Activated CD8-positive, alpha-beta memory T cell treated with anti-CD3 and anti-CD28 coated beads for 36 hours (primary cell): ENCODE results near the gene ADAM12. TPM values are rescaled to one million over a fixed set of nuclear protein-coding genes. Genes with fewer than 3 reads are reported as not detected.

Source experiments
- CTCF ChIA-PET: fragments of 350-600 bp; sonication (Branson Sonifier 250); formaldehyde crosslinking; loops from one replicate; lab custom pipeline; 2021; ENCODE audit warnings: antibody characterized with exemption; lab: Charles Lee
- POLR2A ChIA-PET: fragments of 350-600 bp; sonication (Branson Sonifier 250); formaldehyde crosslinking; loops from one replicate; lab custom pipeline; 2021; ENCODE audit warnings: antibody characterized with exemption; lab: Charles Lee
- total RNA-seq, 2 experiments: library from RNA; stranded (reverse); gene quantifications; one replicate each; pipeline ENCODE4 v1.2.3, GENCODE V29; 2021

The ADAM12 gene
- total RNA-seq, 2 experiments from 2014 or later = 0.15 to 0.32 TPM

DNA sequence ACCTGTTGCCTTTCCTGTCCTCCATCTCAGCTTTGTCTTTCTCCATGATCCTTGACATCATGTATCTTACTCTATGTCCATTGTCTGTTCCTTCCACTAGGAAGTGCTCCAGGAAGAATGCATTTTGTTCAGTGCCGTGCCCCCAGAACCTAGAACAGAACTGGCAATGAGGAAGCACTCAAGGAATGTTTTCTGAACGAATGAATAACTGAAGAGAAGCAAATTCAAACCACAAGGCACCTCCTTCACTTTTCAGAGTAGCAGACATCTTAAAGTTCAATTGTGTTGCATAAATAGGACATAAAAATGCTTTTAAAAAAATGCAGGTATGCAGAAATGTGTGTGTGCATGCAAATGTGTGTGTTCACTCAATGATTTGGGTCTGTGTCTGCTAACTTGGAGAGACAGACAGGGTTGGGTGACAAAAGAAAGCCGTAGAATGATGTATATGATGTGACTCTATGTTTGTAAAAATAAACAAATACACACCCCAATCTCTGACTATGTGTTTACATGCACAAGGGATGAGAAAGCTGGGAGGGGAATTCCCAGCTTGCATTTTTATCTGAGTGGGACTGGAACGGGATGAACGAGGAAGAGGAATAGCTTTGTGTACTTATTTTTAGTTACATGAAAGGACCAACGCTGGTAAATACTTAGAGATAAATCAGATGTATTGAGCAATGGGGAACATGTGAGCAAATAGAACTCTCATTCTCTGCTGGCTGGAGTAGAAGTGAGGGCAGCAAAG lies 254.2 kb downstream of the ADAM12 start:
- ChIA-PET POLR2A (no interaction called here), CTCF (no interaction called here)

DNA sequence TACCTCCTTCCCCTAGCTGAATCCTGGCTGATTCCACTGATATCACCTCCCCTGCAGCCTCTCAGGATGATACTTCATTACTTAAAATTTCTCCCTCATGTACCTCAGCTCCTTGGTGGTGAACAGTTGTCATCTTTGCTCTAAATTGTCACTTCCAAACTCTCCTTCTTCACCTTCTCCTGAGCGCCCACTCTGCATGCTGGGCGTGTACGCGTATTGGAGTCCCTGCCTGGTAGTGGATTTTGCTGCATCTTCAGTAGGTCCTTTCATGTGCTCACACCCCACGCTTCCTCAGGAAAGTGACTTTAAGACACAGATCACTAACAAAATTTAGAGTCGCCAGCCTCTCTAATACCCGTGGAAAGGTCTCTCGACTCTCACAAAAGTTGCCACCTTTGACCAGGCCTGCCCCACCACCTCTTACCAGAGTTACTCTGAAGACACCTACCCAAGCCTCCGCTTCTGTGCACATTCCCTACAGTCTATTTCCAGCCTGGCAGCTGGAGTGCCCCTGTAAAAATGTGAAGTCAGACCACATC lies 255.1 kb downstream of the ADAM12 start:
- CTCF ChIA-PET = no interaction called here
- POLR2A ChIA-PET = no interaction called here

DNA sequence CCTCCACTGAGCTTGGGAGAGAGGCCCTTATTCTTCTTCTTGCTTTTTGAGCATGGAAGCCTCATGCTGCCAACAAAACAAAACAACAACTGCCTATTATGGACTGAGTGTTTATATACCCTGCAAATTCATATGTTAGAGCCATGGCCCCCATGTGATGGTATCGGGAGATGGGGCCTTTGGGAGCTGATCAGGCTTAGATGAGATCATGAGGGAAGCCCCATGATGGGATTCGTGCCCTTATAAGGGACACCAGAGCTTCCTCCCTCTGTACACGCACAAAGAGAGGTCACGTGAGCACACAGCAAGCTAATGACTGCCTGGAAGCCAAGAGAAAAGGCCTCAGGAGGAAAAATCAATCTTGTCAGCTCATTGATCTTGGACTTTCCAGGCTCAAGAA lies 256.9 kb downstream of the ADAM12 start:
- CTCF ChIA-PET = no interaction called here
- POLR2A ChIA-PET = no interaction called here

DNA sequence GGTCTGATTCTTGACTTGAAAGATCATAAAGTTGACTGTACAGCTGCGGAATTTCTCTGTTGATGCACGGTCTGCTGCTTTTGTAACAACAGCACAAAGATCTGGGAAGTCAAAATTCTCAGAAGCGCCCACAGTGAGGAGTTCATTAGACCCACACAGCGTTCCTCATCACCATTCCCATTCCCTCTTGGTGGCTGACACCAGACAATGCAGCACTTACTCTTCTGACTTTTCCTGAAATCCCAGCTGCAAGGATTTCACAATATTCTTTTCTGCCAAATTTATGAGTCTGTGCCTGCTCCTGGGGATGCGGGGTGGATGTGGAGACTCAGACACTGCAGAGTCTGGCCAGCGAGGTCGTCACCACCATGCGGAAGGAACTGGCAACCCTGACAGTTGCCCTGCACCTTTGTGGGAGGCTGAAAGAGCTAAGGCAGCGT lies 258.0 kb downstream of the ADAM12 start:
- POLR2A ChIA-PET = no interaction called here
- CTCF ChIA-PET = no interaction called here

DNA sequence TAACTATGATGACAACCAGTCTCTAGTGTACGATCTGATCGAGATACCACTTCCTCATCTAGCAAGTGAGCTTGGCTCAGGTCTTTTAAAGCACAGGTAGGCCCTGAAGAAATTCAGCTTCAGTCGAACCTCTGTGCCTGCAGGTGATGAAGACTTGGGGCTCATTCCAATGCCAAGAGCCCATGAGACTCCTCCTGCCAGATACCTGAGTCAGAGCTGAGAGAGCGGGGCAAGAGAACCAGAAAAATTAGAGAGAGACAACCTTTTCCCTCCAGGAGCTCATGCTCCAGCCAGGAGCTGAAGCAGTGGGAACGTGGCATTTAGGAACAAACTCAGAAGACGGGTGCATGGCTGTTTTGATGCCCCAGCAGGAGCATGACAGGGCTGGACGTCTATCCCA lies 259.3 kb downstream of the ADAM12 start:
- ChIA-PET POLR2A (no interaction called here), CTCF (no interaction called here)

DNA sequence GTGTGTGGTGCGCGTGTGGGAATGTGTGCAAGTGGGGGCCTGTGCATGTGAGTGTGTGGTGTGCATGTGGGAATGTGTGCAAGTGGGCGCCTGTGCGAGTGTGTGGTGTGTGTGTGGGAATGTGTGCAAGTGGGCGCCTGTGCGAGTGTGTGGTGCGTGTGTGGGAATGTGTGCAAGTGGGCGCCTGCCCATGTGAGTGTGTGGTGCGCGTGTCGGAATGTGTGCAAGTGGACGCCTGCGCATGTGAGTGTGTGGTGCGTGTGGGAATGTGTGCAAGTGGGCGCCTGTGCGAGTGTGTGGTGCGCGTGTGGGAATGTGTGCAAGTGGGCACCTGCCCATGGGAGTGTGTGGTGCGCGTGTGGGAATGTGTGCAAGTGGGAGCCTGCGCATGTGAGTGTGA lies 259.7 kb downstream of the ADAM12 start:
- ChIA-PET POLR2A (no interaction called here), CTCF (no interaction called here)

DNA sequence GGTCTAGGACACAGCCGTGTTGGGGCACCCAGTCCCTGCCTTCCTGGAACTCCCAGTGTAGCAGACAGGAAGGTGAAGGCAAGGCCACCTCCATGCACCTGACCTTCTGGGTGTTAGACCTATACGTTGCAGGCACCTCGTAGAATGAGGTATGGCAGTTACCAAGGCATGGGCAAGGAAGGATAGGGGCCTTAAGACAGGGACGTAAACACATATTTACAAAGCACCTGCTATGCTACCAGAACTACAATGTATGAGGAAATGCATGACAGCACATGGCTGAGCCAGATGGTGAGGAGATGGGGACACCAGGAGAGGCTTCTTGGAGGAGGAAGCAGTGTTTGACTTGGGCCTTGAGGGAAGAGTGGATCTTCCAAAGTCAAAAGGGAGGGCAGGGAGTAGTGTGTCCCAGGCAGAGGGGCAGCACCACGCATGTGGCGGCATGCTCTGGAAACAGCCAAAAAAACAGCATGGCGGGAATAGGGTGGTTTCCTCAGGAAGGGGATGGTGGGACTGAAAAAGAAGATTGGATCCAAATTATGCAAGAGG lies 260.7 kb downstream of the ADAM12 start:
- POLR2A ChIA-PET = no interaction called here
- CTCF ChIA-PET = no interaction called here

DNA sequence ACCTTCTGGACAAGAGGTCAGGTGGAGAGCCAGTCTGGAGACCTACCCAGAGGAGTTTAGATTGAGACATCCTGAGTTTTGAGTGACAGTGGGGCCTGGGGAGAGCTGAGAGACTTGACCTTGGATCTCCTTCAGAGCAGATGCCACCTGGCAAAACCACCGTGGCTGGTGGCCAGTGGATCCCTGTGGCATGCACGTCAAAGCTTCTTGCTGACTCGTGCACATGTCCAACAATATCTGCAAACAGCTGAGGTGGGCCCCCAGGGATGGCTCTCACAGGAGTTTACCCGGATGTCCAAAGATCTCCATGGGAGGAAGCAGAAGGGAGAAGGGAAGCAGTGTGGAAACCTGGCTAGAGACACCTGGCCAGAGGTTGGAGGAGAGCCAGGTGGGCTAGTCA lies 261.4 kb downstream of the ADAM12 start:
- CTCF ChIA-PET = no interaction called here
- POLR2A ChIA-PET = no interaction called here

DNA sequence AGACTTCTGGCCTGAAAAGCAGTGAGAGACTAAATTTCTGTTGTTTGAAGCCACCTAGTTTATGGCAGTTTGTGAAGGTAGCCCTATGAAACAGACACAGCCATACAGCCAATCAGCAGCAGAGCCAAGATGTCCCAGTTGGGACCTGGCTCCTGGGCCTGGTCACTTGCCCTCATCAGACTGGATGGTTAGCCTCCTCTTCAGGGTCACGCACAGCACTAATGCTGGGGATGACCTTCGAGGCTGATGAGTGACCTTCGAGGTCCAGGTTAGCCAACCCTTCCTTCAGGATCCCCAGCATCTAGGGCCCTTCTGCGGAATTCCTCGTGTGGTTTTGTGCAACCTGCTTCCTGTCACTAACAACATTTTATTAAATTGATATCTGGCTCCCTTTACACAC lies 262.3 kb downstream of the ADAM12 start:
- POLR2A ChIA-PET = no interaction called here
- CTCF ChIA-PET = no interaction called here

DNA sequence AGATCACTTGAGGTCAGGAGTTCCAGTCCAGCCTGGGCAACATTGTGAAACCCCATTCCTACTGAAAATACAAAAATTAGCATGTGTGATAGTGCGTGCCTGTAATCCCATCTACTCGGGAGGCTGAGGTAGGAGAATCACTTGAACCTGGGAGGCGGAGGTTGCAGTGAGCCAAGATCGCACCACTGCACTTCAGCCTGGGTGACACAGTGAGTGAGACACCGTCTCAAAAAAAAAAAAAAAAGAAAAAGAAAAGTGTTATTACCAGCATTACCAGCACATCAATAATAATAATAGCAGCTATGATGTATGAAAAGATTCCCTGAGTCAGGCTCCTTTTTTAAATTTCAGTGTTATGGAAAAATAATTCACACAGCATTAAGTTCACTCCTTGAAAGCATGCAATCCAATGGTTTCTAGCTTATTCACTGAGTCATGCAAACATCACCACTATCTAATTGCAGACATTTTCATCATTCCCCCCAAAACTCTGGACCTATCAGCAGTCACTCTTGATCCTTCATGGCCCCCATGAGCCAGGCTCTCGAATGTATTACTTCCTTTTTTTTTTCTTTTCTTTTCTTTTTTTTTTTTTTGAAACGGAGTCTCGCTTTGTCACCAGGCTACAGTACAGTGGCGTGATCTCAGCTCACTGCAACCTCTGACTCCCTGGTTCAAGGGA lies 263.5 kb downstream of the ADAM12 start:
- ChIA-PET CTCF (no interaction called here), POLR2A (no interaction called here)

DNA sequence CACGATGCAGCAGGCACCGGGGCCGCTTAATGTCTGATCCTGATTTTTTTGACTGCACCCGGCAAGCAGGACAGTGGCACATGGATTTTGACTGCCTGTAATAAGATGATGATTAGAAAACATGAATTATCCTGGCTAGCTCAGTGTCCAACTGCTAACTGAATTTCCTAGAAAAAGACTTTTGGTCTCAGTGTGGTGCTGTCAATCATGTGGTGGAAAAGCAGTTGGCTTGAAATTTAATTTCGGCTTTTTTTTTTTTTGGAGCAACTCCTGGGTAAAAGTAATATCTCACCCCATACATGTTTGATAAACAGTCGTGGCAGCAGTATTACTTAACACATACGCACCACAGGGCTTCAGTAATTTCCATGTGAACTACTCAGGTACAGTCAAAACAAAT lies 264.2 kb downstream of the ADAM12 start:
- CTCF ChIA-PET = no interaction called here
- POLR2A ChIA-PET = no interaction called here

DNA sequence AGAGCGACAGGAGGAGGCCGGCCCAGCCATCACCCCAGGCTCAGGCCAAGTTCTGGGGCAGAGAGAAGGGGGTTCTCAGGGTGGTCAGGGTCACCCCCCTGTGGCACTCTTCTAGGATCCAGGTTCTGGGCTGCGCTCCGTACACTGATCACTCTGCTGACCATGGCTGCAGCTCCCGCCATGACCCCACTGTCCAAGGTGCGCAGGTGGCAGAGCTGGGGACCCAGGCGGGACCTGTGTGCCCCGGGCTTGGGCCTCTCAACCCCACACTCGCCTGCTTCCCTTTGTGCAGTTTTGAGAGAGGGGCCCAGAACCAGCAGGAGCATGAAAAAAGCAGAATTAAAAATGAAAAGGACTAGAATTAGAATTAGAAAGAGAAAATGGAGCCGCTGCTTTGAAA lies 264.8 kb downstream of the ADAM12 start:
- ChIA-PET POLR2A (no interaction called here), CTCF (no interaction called here)

DNA sequence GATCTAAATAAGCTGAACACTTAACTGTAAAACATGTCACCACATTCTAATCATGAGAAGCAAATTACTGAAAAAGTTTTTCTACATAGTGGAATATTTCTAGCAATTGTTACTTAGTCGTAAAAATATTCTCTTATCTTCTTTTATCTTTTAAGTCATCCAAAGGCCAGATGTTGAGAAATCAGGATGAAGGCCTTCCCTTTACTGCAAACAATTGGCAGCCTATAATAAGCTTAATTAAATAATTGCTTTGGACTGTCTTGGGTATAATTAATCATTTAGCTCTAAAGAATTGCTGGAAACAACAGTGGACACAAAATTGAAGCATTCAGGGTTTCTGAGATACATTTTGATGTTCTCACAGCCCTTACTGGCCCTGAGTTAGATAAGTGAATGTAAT lies 265.4 kb downstream of the ADAM12 start:
- CTCF ChIA-PET = no interaction called here
- POLR2A ChIA-PET = no interaction called here

DNA sequence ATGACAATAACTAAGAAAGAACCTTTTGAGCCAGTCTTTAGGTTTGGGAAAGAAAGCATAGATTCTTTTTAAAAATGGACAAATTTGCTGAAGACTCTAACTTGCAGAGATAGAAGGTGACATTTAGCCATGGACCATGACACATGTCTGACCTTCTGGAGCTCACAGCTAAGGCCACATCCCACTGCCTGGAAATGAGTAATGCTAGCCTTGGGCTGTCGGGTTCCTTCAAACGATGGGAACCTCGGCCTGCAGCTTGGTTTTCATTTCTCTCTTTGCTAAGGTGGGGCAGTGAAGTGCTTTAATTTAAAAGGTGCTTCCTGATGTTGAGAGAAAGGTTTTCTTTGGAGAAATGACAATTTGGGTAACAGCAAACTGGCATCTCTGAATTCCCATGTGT lies 268.7 kb downstream of the ADAM12 start:
- CTCF ChIA-PET = no interaction called here
- POLR2A ChIA-PET = no interaction called here

DNA sequence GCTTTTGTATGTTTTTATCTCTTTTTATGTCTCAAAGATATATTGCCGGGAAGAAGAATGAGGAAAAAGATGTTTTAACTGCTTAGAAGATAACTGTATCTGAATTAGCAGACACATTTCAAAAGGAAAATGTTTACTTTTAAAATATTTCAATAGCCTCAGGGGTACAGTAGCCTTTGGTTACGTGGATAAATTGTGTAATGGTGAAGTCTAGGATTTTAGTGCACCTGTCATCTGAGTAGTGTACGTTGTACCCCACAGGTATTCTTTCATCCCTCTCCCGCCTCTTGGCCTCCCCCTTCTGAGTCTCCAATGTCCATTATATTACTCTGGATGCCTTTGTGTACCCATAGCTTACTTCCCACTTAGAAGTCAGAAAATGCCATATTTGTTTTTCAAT lies 269.8 kb downstream of the ADAM12 start:
- POLR2A ChIA-PET = no interaction called here
- CTCF ChIA-PET = no interaction called here

DNA sequence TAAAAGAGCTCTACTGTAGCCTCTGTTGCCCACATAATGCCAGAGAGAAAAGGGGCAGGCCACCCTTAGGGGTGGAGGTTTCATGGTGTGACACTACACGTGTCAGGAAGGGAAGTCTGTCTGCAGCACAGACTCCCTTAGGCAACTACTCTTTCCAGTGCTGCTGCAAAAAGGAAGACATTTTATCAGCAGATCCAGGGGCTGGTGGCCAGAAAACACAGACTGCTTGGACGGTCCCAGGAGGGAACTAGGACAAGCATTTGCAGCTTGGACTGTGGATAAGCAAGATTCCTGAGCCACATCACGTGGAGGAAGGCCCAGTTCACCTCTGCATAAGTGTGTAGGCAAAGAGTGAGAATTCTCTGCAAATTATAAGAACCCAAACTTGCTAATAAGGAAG lies 271.1 kb downstream of the ADAM12 start:
- POLR2A ChIA-PET = no interaction called here
- CTCF ChIA-PET = no interaction called here

DNA sequence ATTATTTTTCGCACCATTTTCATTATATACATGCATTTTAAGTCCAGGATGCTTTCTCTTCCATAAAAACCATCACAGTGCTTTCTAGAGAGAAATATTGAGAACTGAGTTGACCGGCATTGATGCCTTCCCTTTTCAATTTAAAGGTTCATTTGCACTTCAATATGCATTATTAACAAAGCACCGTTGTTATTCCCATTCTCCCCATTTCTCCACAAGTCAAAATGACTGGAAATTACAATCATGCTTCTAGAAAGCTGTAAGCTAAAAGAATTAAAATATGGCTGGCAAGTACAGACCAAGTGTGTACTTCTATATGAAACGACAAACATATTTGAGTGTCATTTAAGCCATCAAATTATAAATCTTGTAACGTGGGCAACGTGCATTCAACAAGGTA lies 272.4 kb downstream of the ADAM12 start:
- ChIA-PET POLR2A (no interaction called here), CTCF (no interaction called here)

DNA sequence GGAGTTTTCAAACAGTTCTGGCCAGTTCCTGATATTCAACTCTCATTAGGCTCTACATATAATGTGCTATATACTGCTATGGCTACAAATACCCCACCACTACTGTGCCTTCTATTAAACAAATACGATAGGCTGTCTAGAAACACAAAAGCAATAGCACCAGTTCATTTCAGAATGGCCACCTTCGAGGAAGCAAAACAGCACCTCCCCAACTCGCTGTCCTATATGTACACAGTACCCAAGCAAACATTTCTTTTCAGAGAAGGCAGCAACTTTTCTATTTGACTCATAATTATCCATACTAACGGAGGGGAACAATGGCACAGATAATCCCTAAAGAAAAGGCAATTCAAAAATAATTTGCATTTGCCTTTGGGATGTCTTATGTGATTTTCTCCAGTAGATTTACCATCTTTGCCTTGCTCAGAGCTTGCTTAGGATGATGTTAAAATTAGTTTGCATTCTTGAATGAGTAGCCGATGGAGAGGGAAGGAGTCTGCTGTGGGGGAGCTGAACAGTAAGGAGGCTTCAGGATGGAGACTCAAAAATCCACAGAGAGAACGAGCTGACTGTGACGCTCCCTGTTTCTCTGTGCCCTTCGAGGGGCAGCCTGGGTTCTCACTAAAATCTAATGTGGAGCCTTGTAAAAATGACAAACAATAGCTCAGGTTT lies 273.3 kb downstream of the ADAM12 start:
- ChIA-PET POLR2A (no interaction called here), CTCF (no interaction called here)

DNA sequence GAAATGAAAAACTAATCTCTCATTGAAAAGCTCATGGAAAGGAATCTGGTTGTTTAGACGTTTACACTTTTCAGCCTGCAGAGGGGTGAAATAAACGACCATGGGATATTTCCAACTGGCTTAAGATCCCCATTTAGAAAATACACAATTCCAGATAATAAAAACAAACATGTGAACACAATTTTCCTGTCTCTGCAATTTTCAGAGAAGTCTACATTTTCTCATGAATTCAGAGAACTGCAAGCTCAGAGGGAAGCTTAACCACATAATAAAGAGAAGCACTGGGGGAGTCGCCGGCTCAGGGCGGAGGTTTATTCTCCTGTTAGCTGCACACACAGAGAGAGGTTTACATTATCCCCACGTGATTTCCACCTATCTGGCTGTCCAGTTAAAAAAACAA lies 276.8 kb downstream of the ADAM12 start:
- CTCF ChIA-PET = no interaction called here
- POLR2A ChIA-PET = no interaction called here

DNA sequence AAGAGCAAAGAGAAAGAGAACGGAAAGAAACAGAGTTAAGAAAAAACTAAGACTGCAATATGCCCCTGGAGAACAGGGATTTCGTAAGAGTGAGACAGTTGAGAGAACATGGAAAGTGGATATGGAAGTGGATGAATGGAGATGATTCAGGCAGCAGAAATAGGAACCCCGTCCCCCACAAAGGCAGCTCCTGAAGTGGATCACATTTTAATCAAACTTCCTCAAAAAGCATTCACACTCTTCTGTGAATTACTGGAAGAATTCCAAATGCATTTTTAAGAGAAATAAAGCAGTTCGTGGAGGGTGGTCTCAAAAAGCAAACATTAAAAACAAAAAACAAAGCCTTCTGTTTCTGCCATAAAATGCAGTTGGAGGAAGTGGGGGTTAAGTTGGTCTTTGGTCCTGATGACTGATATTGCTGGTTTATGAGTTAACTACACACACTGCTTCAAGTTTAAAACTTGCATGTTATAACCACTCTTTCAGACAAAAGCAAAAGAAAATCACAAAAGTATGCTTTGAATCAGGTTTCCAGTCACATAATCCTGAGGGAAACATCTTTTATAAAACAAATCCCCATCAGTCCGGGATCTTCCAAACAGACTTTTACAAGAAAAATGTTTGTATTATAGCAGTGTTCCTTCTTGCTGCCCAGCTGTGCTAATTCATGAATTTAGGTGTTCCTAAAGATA lies 277.6 kb downstream of the ADAM12 start:
- POLR2A ChIA-PET = no interaction called here
- CTCF ChIA-PET = no interaction called here
